Right lobe of liver (tissue), 6 donors: ENCODE data around the gene GRIA3. TPM values are rescaled to one million over a fixed set of nuclear protein-coding genes. Genes with fewer than 3 reads are reported as not detected.
"Not testable (repeated sequence)": the region's sequence is repeated elsewhere in the genome, so short reads cannot be mapped to it uniquely, and the experiment has no call there.

Experiments
- ATAC-seq, 4 donors: fragments of 200-7000 bp; cut with Tn5 transposase; one replicate each; pipeline ENCODE4 v1.9.1; 2020; ENCODE audit warnings: mild to moderate bottlenecking in 4 of 4, moderate library complexity in 4 of 4
- DNase-seq, 3 donors: peaks; one replicate each; pipeline ENCODE4 v3.0.0-alpha.2; 2020
- H3K27ac ChIP-seq, 3 donors: fragments of 200-600 bp; one replicate each; pipeline ENCODE4 v1.8.0; 2022
- H3K27me3 ChIP-seq, 2 donors: fragments of 200-600 bp; one replicate each; pipeline ENCODE4 v1.8.0; 2022
- H3K36me3 ChIP-seq, 4 donors: fragments of 200-600 bp; sonication (generic) in 1 of 4; one replicate each; pipeline versions ENCODE4 v1.5.1 to v1.8.0; 2017 to 2022; ENCODE audit warnings: control low read depth in 1 of 4
- H3K4me1 ChIP-seq, 4 donors: fragments of 200-600 bp; sonication (generic) in 1 of 4; one replicate each; pipeline versions ENCODE4 v1.5.1 to v1.8.0; 2017 to 2022; ENCODE audit warnings: control low read depth in 1 of 4
- H3K4me3 ChIP-seq, 3 donors: fragments of 200-600 bp; one replicate each; pipeline ENCODE4 v1.8.0; 2022
- H3K9me3 ChIP-seq, 4 donors: fragments of 200-600 bp; sonication (generic) in 1 of 4; one replicate each; pipeline versions ENCODE4 v1.5.1 to v1.8.0; 2017 to 2022; ENCODE audit warnings: control low read depth in 1 of 4
- POLR2A ChIP-seq: fragments of 450-650 bp; IDR thresholded peaks from one replicate; pipeline ENCODE4 v1.6.1; 2017; ENCODE audit warnings: antibody characterized with exemption, mild to moderate bottlenecking
- WGBS: methylation state at CpG from one replicate; pipeline ENCODE4 v1.1.6; 2018; ENCODE audit warnings: low coverage, low lambda C conversion rate; ENCODE audit not compliant: insufficient coverage; ENCODE audit errors: missing lambda C conversion rate; 5-methylcytosine and 5-hydroxymethylcytosine counted together
- intact Hi-C, 2 donors: fragments of 100-400 bp; cut with DNase I; formaldehyde crosslinking; loops; one replicate each; pipeline versions ENCODE4 v1.11.2 to v1.14.1; 2022
- total RNA-seq, 6 experiments: library from RNA; depleted of rRNA in 2 of 6; stranded (reverse); fragments of >200 nt in 2 of 6; fragmentation: NEBNext Ultra II Directional in 3 of 6; extraction: Animal tissue kit (Norgen Biotek cat#: 25700) in 3 of 6; gene quantifications; one replicate each; pipeline versions ENCODE4 v1.1.0 to v1.2.4, GENCODE V29; 2016 to 2023
- TF ChIP-seq, protein P1 (sequence below), 4 donors: fragments of 200-600 bp in 3 of 4; fragments of 450-650 bp in 1 of 4; IDR thresholded peaks; one replicate each; pipeline versions ENCODE4 v1.5.1 to v1.8.0; 2016 to 2022; ENCODE audit warnings: antibody characterized with exemption in 4 of 4, mild to moderate bottlenecking in 2 of 4
- donor health status: DM: no; HTN: yes; CAD: no.
- donor health status: DM: no; HTN: no; CAD: no.
- donor health status: DM: no; HTN: no; CAD: no.
- donor health status: DM: no; HTN: yes; CAD: no.
- donor health status: DM: no; HTN: yes; CAD: no.

Gene GRIA3
- total RNA-seq, 6 experiments from 2014 or later: 0.93 to 6.4 (median 4.1) TPM

- H3K27ac ChIP-seq: no peak overlapping the region
- no peak overlapping the region for H3K4me3 ChIP-seq
- no peaks in the 10 kb centered on the region for H3K36me3 ChIP-seq
- WGBS: 45% methylated on average over 5 of the region's 5 CpGs
- intact Hi-C loops: no loop called here
- H3K9me3 ChIP-seq: no peaks in the 10 kb centered on the region
- no peak for TF ChIP-seq POLR2A
- TF ChIP-seq, protein P1, sequence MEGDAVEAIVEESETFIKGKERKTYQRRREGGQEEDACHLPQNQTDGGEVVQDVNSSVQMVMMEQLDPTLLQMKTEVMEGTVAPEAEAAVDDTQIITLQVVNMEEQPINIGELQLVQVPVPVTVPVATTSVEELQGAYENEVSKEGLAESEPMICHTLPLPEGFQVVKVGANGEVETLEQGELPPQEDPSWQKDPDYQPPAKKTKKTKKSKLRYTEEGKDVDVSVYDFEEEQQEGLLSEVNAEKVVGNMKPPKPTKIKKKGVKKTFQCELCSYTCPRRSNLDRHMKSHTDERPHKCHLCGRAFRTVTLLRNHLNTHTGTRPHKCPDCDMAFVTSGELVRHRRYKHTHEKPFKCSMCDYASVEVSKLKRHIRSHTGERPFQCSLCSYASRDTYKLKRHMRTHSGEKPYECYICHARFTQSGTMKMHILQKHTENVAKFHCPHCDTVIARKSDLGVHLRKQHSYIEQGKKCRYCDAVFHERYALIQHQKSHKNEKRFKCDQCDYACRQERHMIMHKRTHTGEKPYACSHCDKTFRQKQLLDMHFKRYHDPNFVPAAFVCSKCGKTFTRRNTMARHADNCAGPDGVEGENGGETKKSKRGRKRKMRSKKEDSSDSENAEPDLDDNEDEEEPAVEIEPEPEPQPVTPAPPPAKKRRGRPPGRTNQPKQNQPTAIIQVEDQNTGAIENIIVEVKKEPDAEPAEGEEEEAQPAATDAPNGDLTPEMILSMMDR (IDR thresholded peaks at IDR 0.05): no peak
- no peaks in the 10 kb centered on the region for H3K4me1 ChIP-seq
- H3K27me3 ChIP-seq: no peaks in the 10 kb centered on the region
- DNase-seq (no peak), ATAC-seq (no peak)
Measured at GRCh38 chrX:123436512-123437136, 252.5 kb downstream of the GRIA3 start.

GRCh38 chrX:123439926-123440325 lies 255.8 kb downstream of the GRIA3 start:
- H3K4me1 ChIP-seq, H3K9me3 ChIP-seq, H3K36me3 ChIP-seq, intact Hi-C loops, DNase-seq, H3K27me3 ChIP-seq, ATAC-seq, H3K4me3 ChIP-seq, H3K27ac ChIP-seq: not testable (repeated sequence)
- WGBS: 66% methylated on average over 3 of the region's 3 CpGs

GRCh38 chrX:123442764-123443163 lies 258.7 kb downstream of the GRIA3 start:
- ATAC-seq: no peak
- intact Hi-C loops: no loop called here
- no peak for DNase-seq
- Histone ChIP-seq H3K36me3 (no peaks in the 10 kb centered on the region), H3K9me3 (no peaks in the 10 kb centered on the region), H3K27ac (no peak overlapping the region), H3K4me1 (no peaks in the 10 kb centered on the region), H3K4me3 (no peak overlapping the region), H3K27me3 (no peaks in the 10 kb centered on the region)
- WGBS: 72% methylated on average over 3 of the region's 5 CpGs
- TF ChIP-seq, protein P1 (IDR thresholded peaks at IDR 0.05): no peak
- TF ChIP-seq POLR2A: no peak

DNA sequence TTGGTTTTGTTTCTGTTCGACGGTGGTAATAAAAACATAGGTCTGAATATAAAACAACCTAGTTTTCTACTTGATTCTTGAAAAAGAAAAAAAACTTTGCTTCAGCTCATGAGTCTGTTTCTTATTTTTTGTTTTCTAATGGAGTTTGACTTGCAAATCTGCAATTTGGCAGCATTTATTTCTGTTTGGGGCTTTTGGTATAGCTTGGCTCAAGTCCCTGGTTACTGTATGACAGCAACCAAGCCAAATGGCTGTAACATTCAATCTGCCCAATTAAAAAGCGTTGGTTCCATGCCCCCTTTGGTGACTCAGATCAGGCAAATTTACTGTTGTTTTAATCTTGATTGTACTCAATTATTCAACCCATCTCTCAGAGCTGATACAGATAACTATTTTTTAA lies 263.4 kb downstream of the GRIA3 start:
- Histone ChIP-seq H3K4me3 (no peak overlapping the region), H3K9me3 (no peaks in the 10 kb centered on the region), H3K27ac (no peak overlapping the region), H3K4me1 (no peaks in the 10 kb centered on the region), H3K27me3 (peaks cover 0 to 5% of the 10 kb centered on the region in 2 donors), H3K36me3 (no peaks in the 10 kb centered on the region)
- intact Hi-C loops: no loop called here
- 40% methylated on average over 3 of the region's 3 CpGs for WGBS
- TF ChIP-seq POLR2A: no peak
- TF ChIP-seq, protein P1 (IDR thresholded peaks at IDR 0.05): no peak
- peak in 1 of 4 donors; percentile 22 for ATAC-seq
- no peak for DNase-seq

DNA sequence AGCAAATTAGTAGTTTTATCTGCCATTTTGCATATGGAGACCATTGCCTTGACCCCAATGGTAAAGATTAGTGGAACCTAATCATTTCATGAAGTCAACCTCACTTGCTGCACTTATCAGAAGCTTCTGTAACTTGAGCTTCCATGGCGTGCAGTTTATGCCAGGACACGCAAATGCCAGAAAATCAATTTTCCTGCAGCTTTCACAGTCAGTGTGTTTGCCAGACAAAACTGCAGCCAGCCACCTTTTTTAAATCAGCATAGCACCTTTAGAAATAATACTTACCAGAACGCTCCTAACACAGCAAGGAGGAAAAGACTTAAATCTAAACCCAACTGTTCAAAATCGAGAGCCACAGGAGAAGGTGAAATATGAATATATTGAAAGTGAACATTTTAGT lies 265.3 kb downstream of the GRIA3 start:
- no peak for TF ChIP-seq POLR2A
- TF ChIP-seq, protein P1 (IDR thresholded peaks at IDR 0.05): no peak
- H3K27me3 ChIP-seq: peaks cover 0 to 5% of the 10 kb centered on the region in 2 donors
- 33% methylated on average over 4 of the region's 4 CpGs for WGBS
- H3K36me3 ChIP-seq: no peaks in the 10 kb centered on the region
- H3K4me1 ChIP-seq: no peaks in the 10 kb centered on the region
- DNase-seq (no peak), ATAC-seq (peak in 3 of 4 donors; percentile 35 to 43 (median 38))
- H3K4me3 ChIP-seq: no peak overlapping the region
- no peaks in the 10 kb centered on the region for H3K9me3 ChIP-seq
- no peak overlapping the region for H3K27ac ChIP-seq
- intact Hi-C loops: no loop called here
